SU-DHL-6 (cell line): Measurements from ENCODE around the gene KRT9.

ENCODE experiments used
- H2AFZ ChIP-seq: fragments of 200-600 bp; sonication (generic); 2 replicates; pipeline ENCODE4 v1.6.1; 2014; ENCODE audit warnings: low read depth, mild to moderate bottlenecking, moderate library complexity, mixed read lengths, antibody characterized with exemption, low read length; ENCODE audit not compliant: severe bottlenecking
- H3F3A ChIP-seq: fragments of 200-600 bp; shearing (Covaris generic); 2 replicates; pipeline ENCODE4 v1.6.0; 2016; ENCODE audit warnings: antibody characterized with exemption, mild to moderate bottlenecking; ENCODE audit not compliant: insufficient read depth
- H3K27ac ChIP-seq: fragments of 200-600 bp; sonication (generic); 2 replicates; pipeline ENCODE4 v1.5.1; 2016; ENCODE audit warnings: low read depth, mild to moderate bottlenecking, low read length, moderate library complexity, mixed read lengths
- H3K27me3 ChIP-seq: fragments of 200-600 bp; sonication (generic), shearing (Covaris generic); 2 replicates; pipeline ENCODE4 v1.6.0; 2014; ENCODE audit warnings: mild to moderate bottlenecking, low read length
- H3K36me3 ChIP-seq: fragments of 200-600 bp; sonication (generic); 2 replicates; pipeline ENCODE4 v1.6.1; 2014; ENCODE audit warnings: mild to moderate bottlenecking, low read length, mixed read lengths
- H3K4me2 ChIP-seq: fragments of 300-600, 200-600 bp; shearing (Covaris generic), sonication (generic); 2 replicates; pipeline ENCODE4 v1.6.0; 2014; ENCODE audit warnings: low read length, low read depth, mild to moderate bottlenecking; ENCODE audit not compliant: poor library complexity, severe bottlenecking
- H3K4me3 ChIP-seq: fragments of 200-600 bp; sonication (generic); 2 replicates; pipeline ENCODE4 v1.5.1; 2014; ENCODE audit warnings: antibody characterized with exemption, low read length, mild to moderate bottlenecking, mixed read lengths; ENCODE audit not compliant: insufficient read depth, poor library complexity, severe bottlenecking
- H3K79me2 ChIP-seq: fragments of 200-600 bp; sonication (generic); 2 replicates; pipeline ENCODE4 v1.6.1; 2014; ENCODE audit warnings: mild to moderate bottlenecking, low read length, moderate library complexity; ENCODE audit not compliant: insufficient read depth
- H3K9ac ChIP-seq: fragments of 200-600 bp; sonication (generic); 2 replicates; pipeline ENCODE4 v1.7.0; 2014; ENCODE audit warnings: mild to moderate bottlenecking, low read length
- H3K9me2 ChIP-seq: fragments of 200-600 bp; sonication (generic); replicated peaks from 2 replicates; pipeline ENCODE4 v1.6.1; 2014; ENCODE audit warnings: low read length; ENCODE audit not compliant: insufficient read depth
- H3K9me3 ChIP-seq: fragments of 200-600 bp; sonication (generic); 2 replicates; pipeline ENCODE4 v1.6.1; 2014; ENCODE audit warnings: low read length, mixed read lengths; ENCODE audit not compliant: insufficient read depth
- H4K20me1 ChIP-seq: fragments of 200-600 bp; sonication (generic); 2 replicates; pipeline ENCODE4 v1.6.1; 2014; ENCODE audit warnings: low read depth, mild to moderate bottlenecking, antibody characterized with exemption, low read length, moderate library complexity, mixed read lengths
- EZH2phosphoT487 ChIP-seq: fragments of 200-600 bp; sonication (generic), shearing (Covaris generic); conservative IDR thresholded peaks from 2 replicates; pipeline ENCODE4 v1.6.1; 2018; ENCODE audit warnings: mild to moderate bottlenecking, antibody characterized with exemption, low read length, moderate library complexity, mixed read lengths
- TF ChIP-seq, protein P1 (sequence below): fragments of 200-600 bp; sonication (generic); IDR thresholded peaks from one replicate; pipeline ENCODE4 v1.5.1; 2017; ENCODE audit warnings: antibody characterized with exemption, mild to moderate bottlenecking, low read length, moderate library complexity; ENCODE audit not compliant: insufficient read depth, poor library complexity, severe bottlenecking

The KRT9 gene

GRCh38 chr17:41580687-41581365 is 9.0 kb upstream of the KRT9 start:
- no peaks in the 10 kb centered on the region for H3K27me3 ChIP-seq
- H3K9me3 ChIP-seq = no peaks in the 10 kb centered on the region
- no peak overlapping the region for H3K4me2 ChIP-seq
- H3K9me2 ChIP-seq = no peaks in the 10 kb centered on the region
- no peak overlapping the region for H3K4me3 ChIP-seq
- no peaks in the 10 kb centered on the region for H3K79me2 ChIP-seq
- no peak overlapping the region for H2AFZ ChIP-seq
- H3F3A ChIP-seq = no peaks in the 10 kb centered on the region
- TF ChIP-seq EZH2phosphoT487 = no peak
- TF ChIP-seq, protein P1, sequence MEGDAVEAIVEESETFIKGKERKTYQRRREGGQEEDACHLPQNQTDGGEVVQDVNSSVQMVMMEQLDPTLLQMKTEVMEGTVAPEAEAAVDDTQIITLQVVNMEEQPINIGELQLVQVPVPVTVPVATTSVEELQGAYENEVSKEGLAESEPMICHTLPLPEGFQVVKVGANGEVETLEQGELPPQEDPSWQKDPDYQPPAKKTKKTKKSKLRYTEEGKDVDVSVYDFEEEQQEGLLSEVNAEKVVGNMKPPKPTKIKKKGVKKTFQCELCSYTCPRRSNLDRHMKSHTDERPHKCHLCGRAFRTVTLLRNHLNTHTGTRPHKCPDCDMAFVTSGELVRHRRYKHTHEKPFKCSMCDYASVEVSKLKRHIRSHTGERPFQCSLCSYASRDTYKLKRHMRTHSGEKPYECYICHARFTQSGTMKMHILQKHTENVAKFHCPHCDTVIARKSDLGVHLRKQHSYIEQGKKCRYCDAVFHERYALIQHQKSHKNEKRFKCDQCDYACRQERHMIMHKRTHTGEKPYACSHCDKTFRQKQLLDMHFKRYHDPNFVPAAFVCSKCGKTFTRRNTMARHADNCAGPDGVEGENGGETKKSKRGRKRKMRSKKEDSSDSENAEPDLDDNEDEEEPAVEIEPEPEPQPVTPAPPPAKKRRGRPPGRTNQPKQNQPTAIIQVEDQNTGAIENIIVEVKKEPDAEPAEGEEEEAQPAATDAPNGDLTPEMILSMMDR = no peak
- no peaks in the 10 kb centered on the region for H4K20me1 ChIP-seq
- H3K36me3 ChIP-seq = no peaks in the 10 kb centered on the region
- no peak overlapping the region for H3K27ac ChIP-seq
- H3K9ac ChIP-seq = no peak overlapping the region

DNA sequence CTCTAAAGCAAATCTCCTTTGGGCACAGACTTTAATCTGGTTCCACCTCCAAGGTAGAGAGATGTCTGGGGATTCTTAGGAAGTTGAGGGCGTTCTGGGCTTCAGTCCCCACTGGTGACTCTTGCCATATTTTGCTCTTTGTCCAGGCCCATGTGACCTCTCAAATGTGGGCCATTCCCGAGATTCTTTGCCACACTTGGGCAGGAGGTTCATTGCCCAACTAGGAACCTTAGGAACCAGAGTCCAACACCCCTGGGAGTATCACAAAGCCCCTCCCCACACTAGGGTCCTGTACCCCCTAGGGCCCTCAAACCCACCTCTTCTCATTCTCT is 8.4 kb upstream of the KRT9 start:
- Histone ChIP-seq H3K4me3 (no peak overlapping the region), H3K27me3 (no peaks in the 10 kb centered on the region), H3F3A (no peaks in the 10 kb centered on the region), H4K20me1 (no peaks in the 10 kb centered on the region), H3K9ac (no peak overlapping the region), H3K4me2 (no peak overlapping the region), H3K36me3 (no peaks in the 10 kb centered on the region), H3K79me2 (no peaks in the 10 kb centered on the region), H2AFZ (no peak overlapping the region), H3K9me3 (no peaks in the 10 kb centered on the region), H3K27ac (no peak overlapping the region), H3K9me2 (no peaks in the 10 kb centered on the region)
- TF ChIP-seq, protein P1 = no peak
- no peak for TF ChIP-seq EZH2phosphoT487

- Histone ChIP-seq H3K9ac (no peak overlapping the region), H2AFZ (peak overlapping the region; percentile 52), H3K9me2 (no peaks in the 10 kb centered on the region), H3K79me2 (no peaks in the 10 kb centered on the region), H3K27me3 (no peaks in the 10 kb centered on the region), H3K36me3 (no peaks in the 10 kb centered on the region), H3K4me3 (no peak overlapping the region), H4K20me1 (no peaks in the 10 kb centered on the region), H3K4me2 (peak overlapping the region; percentile 34), H3K27ac (no peak overlapping the region), H3F3A (no peaks in the 10 kb centered on the region), H3K9me3 (no peaks in the 10 kb centered on the region)
- TF ChIP-seq, protein P1 = peak; percentile 34
- no peak for TF ChIP-seq EZH2phosphoT487
Measured at GRCh38 chr17:41579484-41580243, 7.8 kb upstream of the KRT9 start.
